T-helper 1 cell (primary cell): ENCODE data around the gene SCO2.
A peak's percentile ranks its signal among the peaks of the same experiment; 100 is the strongest.

Experiments
- DNase-seq, 5 donors: peaks; one replicate each; pipeline ENCODE4 v3.0.0-alpha.2; 2012 to 2020

The SCO2 gene

GRCh38 chr22:50490531-50491308, 34.7 kb downstream of the SCO2 start:
- no peak for DNase-seq

DNA sequence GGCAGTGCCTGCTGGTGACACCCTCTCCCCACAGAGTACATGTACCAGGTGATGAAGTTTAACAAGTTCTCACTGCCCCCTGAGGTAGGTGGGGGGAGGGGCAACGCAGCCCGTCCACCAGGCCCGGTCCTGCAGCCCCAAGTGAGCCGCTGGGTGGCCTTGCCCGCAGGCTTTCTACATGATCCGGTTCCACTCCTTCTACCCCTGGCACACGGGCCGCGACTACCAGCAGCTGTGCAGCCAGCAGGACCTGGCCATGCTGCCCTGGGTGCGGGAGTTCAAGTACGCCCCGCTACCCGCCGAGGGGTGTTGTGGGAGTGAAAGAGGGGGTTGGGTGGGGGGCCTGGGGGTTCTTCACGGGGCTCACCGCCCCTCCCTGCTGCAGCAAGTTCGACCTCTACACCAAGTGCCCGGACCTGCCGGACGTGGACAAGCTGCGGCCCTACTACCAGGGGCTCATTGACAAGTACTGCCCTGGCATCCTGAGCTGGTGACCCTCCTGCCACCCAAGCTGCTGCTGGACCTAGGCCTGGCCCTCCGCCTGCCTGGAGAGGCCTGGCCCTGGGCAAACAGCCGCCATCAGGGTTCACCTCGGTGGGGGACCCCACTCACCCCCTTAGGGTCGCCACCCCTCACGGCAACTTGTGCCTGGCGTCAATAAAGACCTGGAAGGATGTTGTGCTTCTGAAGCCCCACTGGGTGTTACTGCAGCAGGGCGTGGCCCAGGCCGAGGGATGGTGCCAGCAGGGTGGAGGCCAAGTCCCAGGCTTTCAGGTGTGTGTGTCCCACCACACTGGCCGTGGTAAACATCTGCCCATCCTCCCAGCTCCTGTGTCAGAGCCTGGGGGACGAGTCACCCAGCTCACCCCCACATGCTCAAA, 35.8 kb downstream of the SCO2 start:
- DNase-seq = no peak

DNA sequence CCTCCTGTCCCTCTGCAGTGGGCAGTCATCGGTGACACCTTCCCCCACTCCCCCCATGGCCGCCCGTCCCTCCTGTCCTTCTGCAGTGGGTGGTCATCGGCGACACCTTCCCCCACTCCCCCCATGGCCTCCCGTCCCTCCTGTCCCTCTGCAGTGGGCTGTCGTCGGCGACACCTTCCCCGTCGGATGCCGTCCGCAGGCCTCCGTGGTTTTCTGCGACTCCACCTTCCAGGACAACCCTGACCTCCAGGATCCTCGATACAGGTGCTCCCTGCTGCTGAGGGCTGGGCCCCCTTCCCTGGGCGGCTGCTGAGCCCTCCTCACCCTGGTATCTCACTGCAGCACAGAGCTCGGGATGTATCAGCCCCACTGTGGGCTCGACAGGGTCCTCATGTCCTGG, 36.5 kb downstream of the SCO2 start:
- DNase-seq = no peak

DNA sequence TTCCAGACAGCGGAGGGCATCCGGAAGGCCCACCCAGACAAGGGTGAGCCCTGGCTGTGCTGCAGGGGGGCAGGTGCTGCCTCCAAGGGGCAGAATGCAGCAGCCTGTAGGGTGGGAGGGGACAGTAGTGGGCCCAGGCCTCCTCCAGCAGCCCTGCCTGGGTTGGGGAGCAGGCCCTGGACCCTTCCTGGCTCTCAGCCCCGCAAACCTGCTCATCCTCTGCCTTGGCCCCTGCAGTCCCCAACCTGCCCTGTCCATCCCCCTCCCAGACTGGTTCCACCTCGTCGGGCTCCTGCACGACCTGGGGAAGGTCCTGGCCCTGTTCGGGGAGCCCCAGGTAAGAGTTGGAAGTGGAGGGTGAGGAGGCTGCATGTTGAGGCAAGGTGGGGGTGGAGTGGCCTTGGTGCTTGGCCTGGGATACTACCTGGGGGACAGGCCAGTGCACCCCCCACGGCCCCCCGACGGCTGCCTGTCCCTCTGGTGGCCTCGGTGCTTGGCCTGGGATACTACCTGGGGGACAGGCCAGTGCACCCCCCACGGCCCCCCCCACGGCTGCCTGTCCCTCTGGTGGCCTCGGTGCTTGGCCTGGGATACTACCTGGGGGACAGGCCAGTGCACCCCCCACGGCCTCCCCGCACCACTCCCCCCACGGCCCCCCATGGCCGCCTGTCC, 37.3 kb downstream of the SCO2 start:
- peak in 1 of 5 donors; percentile 5 for DNase-seq

GRCh38 chr22:50487290-50488005, 38.0 kb downstream of the SCO2 start:
- no peak for DNase-seq

GRCh38 chr22:50486561-50487289, 38.7 kb downstream of the SCO2 start, which contains the start of gene MIOX:
Gene MIOX (plus strand): TSS chr22:50486859. CDS start chr22:50486898, 39 bp downstream.
- DNase-seq = no peak

DNA sequence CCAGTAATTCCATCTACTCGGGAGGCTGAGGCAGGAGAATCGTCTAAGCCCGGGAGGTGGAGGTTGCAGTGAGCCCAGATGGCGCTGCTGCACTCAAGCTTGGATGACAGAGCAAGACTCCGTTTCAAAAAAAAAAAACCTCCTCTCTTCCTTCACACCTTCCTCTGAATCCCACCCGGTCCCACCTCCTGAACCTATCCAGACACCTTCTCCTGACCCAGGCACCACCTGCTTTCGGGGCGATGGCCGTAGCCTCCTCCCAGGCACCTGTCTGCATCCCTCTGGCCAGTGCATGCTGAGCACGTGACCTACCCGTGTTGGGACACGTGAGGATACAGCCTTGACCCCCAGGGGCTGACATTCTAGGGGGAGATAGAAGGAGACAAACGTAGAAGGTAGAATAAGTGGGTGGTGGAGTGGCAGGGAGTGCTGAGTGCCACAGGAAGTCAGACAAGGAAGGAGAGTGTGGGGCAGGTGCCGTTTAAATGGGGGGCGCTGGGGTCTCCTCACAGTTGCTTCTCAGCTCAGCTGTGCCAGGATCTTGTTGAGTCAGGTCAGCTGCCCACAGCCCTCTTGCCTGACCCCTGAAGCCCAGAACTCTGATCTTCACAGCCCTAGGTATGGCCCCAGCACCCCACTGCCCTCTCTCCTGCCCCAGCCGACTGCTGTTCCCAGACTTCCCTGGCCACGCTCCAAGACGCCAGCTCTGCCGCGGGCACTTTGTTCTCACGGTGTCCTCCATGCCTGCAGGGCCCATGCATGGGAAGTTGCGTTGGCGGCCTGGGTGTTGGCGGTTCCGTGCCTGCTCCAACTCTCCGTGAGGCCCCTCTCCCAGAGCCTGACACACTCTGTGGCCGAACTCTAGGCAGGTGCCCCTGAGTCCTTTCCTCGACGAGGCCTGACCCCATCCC, 39.9 kb downstream of the SCO2 start:
- DNase-seq = peak in 1 of 5 donors; percentile 9

DNA sequence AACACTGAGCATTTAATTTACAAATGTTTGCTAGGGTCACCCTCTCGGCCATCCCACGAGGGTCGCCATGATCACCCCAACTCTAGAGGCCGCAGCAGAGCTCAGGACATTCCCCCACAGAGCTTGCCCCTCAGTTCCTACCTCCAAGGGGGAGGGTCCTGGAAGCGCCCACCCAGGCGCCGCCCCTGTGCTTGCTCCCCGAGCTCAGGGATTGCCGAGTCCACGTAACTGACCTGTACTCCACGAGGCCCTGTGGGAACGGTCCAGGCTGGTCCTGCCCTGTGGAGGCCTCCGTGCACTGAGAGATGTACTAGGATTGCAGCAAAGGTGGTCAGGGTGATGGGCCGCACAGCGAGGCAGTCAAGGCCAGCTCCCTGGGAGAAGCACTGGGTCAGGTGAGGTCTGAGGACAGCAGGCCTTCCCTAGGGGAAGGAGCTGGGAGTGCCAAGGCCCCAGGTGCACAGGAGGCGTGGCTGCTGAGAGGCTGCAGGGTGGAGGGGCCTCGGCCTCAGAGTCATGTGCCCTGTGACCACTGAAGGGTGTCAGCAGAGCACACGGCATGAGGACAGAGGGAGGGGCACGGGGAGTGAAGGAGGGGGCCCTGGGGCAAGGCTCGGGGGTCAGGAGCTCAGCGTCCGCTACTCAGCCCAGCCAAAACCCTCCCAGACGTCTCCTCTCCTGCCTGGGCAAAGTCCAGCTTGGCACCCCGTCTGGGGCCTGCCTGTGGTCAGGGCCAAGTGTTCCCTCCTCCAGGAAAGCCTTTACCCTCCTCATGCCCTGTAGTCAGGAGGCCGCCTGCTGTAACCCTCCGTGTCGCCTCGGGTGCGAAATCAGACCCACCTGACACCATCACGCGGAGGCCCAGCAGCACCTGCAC, 41.2 kb downstream of the SCO2 start:
- DNase-seq = peak in 1 of 5 donors; percentile 9

DNA sequence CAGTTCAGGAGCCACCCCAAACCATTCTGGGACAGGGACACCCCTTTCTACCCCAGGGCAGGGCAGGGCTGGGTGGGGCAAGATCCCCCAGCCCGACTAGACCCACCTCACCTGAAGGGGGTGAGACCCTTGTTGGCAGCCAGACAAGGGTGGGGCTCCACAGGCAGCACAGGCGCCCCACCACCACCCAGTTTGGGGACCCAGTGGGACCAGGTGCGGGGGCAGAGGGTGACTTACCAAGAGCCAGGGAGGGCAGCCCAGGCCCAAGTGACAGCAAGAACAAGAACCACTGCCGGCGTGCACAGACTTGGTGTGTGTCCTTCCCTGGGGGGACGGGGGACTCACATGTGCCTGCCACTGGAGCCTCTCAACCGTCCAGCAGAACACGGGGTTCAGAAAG, 41.8 kb downstream of the SCO2 start:
- no peak for DNase-seq

- no peak for DNase-seq
Observed at GRCh38 chr22:50483106-50483505, 42.3 kb downstream of the SCO2 start.

DNA sequence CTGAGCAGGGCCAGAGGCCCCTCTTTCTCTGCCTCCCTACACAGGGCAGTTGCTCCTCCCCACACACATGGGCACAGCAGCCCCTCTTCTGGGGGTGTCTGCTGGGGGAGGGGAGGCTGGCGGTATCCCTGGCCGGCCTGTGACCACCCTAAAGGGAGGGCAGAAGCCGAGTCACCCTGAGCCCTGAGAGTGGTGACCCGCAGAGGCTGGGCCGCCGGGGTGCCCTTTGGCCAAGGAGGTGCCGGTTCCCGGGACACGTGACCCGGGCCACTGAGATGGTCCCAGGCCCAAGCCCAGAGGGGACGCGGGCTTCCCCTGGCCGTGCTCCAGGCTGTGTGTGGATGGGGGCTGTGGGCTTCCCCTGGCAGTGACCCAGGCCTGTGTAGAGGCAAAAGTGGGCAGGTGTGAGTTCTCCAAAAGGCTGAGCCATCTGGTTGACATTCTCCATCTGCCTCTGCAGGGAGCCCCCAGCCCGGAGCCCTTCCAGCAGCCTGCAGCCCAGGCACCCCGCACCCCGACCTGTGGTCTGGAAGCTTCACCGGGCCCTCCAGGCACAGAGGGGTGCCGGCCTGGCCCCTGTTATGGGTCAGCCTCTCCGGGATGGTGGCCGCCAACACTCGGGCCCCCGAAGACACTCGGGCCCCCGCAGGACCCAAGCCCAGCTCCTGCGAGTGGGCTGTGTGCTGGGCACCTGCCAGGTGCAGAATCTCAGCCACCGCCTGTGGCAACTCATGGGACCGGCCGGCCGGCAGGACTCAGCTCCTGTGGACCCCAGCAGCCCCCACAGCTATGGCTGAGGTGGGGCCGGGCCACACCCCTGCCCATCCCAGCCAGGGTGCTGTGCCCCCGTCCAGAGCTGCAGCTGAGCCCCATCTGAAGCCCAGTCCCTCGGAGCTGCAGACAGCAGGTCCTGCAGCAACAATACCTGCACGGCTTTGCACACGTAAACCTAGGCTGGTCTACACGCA, 43.0 kb downstream of the SCO2 start:
- no peak for DNase-seq

GRCh38 chr22:50481440-50482106, 43.8 kb downstream of the SCO2 start, which contains the start of gene ADM2:
Gene ADM2 (plus strand): TSS chr22:50481543. CDS start chr22:50481848, 305 bp downstream.
- peak; percentile 47 to 68 (median 60) for DNase-seq

DNA sequence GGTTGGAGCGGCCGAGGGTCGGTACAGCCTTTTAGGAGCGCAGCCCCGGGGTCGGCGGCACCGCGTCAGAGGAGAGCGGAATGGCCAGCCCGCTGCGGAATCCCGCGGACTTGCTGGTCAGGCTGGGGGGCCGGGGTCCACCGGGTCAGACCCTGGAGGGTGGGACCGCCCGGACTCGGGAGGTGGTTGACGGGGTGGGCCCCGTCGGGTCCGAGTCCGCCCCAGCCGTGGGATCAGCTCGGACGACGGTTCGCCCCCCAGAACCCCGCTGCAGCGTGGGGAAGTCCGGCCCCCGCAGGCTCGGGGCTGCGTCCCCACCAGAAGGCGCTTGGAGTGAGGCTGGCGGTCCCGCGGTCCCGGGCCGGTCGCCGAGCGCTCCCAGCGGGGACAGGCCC, 44.4 kb downstream of the SCO2 start:
- no peak for DNase-seq

DNA sequence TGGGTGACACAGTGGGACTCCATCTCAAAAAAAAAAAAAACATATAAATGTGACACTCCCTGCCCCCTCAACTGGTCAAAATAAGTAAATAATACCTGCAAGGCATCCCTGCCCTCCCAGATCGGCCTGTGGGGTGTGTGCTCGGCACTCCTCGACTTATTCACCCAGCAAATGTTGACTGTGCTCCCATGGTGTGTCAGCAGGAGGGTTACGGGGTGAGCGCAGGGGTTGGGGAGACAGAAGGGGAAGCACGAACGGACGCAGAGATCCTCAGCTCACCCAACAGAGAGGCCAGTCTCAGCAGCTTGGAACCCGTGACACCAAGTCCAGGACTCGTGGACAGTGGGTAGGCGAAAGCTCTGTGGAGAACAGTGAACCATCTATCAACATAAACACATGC, 45.7 kb downstream of the SCO2 start:
- no peak for DNase-seq

DNA sequence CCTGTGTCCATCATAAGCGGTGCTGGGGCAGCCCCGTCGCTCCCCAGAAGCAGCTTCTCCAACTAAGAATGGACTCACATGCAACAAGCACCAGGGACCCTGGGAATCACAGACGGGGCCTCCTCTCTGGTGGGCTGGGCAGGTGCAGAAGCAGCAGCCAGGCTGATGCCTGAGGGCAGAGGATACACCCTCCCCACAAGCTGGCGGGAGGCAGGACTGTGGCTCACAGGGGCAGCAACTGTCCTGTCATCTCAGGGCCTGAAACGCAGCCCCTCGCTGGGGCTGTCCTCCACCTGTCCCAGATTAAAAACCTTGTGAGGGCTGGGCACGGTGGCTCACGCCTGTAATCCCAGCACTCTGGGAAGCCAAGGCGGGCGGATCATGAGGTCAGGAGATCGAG, 47.5 kb downstream of the SCO2 start:
- DNase-seq = no peak

GRCh38 chr22:50476868-50477267, 48.5 kb downstream of the SCO2 start:
- no peak for DNase-seq

- DNase-seq = no peak
Observed at GRCh38 chr22:50475652-50476002, 49.8 kb downstream of the SCO2 start.
